Ramos (cell line): ENCODE data around the gene CCDC51.

Source experiments
- in situ Hi-C: fragments of 300-500 bp; cut with MboI; formaldehyde crosslinking; loops from one replicate; pipeline ENCODE4 v1.14.3; 2022; ENCODE audit warnings: low sequenced_read_pairs; ENCODE audit not compliant: unreplicated experiment

Gene CCDC51

GRCh38 chr3:48410205-48411040, 29.5 kb downstream of the CCDC51 start:
- in situ Hi-C loops = no loop called here

GRCh38 chr3:48409291-48410201, 30.4 kb downstream of the CCDC51 start:
- in situ Hi-C loops = loop anchor here (10.0 kb wide), 1 partner anchor 135 kb away; no protein-coding TSS in a partner anchor

DNA sequence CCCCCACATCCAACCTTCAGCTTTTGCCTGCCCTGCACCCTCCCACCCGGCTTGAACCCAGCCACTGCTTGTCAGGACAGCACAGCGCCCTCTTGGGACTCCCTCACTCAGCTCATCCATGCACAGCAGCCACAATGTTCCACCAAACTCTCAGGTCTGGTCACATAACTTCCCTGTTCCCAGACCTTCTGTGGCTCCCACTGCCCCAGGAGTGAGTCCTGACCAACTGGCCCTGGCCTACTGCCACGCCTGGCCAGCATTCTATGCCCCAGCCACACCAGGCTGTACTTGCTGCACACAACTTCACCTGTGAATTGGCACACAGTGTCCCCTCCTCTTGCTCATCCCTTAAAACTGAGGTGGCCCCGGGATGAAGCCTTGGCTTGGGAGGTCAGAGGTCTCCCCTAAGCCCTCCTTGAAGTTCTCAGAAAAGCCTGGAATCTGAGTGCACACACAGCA, 31.1 kb downstream of the CCDC51 start:
- in situ Hi-C loops = loop anchor here (10.0 kb wide), 1 partner anchor 136 kb away; no protein-coding TSS in a partner anchor

- in situ Hi-C loops = loop anchor here (10.0 kb wide), 1 partner anchor 137 kb away; no protein-coding TSS in a partner anchor
These were observed 32.3 kb downstream of the CCDC51 start for GRCh38 chr3:48407542-48408099.

GRCh38 chr3:48406443-48407431, 33.2 kb downstream of the CCDC51 start:
- in situ Hi-C loops = loop anchor here (10.0 kb wide), 1 partner anchor 138 kb away; no protein-coding TSS in a partner anchor

DNA sequence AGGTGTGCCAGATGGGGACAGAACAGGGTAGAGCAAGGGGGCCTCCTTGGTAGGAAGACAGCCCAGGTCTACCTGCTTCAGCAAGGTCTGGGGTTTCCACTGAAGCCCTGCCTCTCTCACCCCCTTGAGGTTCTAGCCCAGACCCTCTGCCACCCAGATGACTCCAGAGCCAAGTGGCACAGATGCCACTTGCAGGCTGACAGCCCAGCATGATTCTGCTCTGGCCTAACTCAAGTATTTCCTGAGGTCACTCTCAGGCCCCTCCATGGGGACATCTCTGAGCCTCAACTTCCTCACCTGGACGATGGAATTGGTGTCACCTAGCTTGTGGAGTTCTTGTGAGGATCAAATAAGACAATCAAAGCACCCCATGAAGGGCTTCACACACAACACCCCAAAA, 33.9 kb downstream of the CCDC51 start:
- in situ Hi-C loops = loop anchor here (10.0 kb wide), 1 partner anchor 139 kb away; no protein-coding TSS in a partner anchor

DNA sequence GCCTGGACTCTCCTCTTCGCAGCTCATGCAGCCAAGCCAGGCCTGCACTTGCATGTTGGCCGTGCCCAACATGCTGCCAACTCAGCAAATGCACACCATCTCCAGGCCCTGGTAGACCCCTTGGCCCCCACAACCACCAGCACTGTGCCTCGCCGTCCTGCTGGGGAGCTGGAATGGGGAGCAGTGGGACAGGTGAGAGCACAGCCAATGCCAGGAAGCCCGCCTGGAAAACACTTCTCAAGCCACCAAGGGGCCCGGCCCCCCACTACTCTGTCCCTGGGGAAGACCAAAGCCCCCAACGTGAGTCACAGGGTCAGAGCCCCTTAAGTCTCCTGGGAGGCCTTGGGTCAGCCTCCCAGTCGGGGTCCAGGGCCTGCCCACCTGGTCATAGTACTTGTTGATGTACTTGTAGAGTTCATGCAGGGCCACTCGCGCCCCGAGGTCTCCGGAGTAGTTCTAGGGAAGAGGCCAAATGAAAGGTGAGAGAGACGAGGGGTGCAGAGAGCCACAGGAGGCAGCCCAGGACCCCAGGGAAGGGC, 34.5 kb downstream of the CCDC51 start:
- in situ Hi-C loops = loop anchor here (10.0 kb wide), 1 partner anchor 139 kb away; no protein-coding TSS in a partner anchor

DNA sequence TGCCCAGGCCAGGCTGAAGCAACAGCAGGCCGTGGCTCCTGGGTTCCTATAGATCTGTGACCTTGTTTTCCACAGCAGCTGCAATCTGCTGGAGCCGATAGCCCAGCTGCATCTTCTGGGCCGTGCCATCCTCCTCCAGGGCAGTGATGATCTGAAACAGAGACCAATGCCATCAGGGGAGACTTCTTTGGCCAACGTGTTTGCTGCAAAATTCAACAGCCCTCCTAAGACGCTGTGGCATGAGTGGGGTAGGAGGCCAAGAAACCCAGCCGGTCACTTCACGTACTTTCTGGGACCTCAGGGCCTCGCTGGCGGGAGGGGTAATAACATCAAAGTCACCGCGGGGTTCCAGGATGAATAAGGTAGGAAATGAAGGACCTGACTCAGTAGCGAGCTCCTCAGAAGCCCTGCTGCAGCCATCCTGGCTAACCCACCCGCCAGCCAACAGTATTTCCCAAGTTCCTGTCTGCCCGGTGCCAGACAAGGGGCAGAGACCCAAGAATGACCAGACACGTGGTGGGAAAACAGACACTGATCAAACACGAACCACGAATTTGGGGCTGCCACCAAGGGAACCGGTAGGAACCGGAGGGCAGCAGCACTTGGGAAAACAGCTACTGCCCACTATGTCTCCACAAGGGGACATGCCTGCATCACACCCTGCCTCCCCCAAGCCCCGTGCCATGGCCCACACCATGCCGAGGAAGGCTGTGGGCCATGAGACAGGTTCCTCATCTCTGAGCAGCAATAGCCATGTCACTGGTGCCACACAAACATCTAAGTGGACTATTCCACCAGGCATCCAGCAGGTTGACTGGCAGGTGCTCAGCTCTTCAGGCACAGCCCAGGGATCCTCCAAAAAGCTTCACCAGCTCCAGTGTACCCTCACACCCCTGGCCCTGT, 35.2 kb downstream of the CCDC51 start:
- in situ Hi-C loops = loop anchor here (10.0 kb wide), 1 partner anchor 140 kb away; no protein-coding TSS in a partner anchor

GRCh38 chr3:48403533-48404439, 36.1 kb downstream of the CCDC51 start:
- in situ Hi-C loops = loop anchor here (10.0 kb wide), 1 partner anchor 141 kb away; no protein-coding TSS in a partner anchor

- in situ Hi-C loops = loop anchor here (10.0 kb wide), 1 partner anchor 142 kb away; no protein-coding TSS in a partner anchor
These were observed 37.0 kb downstream of the CCDC51 start for GRCh38 chr3:48402907-48403306.

GRCh38 chr3:48402281-48402732, 37.6 kb downstream of the CCDC51 start:
- in situ Hi-C loops = loop anchor here (10.0 kb wide), 1 partner anchor 142 kb away; no protein-coding TSS in a partner anchor

GRCh38 chr3:48401434-48401901, 38.5 kb downstream of the CCDC51 start:
- in situ Hi-C loops = loop anchor here (10.0 kb wide), 1 partner anchor 143 kb away; no protein-coding TSS in a partner anchor

DNA sequence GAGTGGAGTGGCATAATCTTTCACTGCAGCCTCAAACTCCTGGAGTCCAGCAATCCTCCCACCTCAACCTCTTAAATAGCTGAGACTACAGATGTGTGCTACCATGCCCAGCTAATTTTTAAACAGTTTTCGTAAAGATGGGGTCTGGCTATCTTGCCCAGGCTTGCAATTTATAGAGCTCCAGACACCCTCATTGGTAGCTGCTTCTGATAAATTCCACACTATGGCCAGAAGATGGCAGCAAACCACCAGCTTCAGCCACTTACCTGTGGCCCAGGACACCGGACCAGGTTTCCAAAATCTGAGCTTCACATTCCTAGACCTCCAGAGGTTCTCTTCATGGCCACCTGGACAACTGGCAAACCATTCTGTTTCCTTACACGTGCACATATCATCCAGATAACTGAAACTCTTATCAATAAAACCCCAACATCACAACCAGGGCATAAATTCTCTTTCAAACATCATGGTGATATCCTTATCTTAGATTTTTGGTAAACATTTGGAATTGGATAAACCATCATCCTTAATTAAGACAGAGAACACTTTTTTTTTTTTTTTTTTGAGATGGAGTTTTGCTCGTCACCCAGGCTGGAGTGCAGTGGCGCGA, 39.0 kb downstream of the CCDC51 start:
- in situ Hi-C loops = loop anchor here (10.0 kb wide), 1 partner anchor 144 kb away; no protein-coding TSS in a partner anchor

GRCh38 chr3:48399387-48400172, 40.3 kb downstream of the CCDC51 start:
- in situ Hi-C loops = loop anchor here (10.0 kb wide), 1 partner anchor 145 kb away; no protein-coding TSS in a partner anchor
